HG02970 (cell line): Measurements from ENCODE around the gene MTA3.

Experiments
- ATAC-seq: cut with Tn5 transposase; IDR thresholded peaks from one replicate; pipeline ENCODE4 v1.9.1; 2021; ENCODE audit warnings: mild to moderate bottlenecking, moderate library complexity, moderate number of reproducible peaks; ENCODE audit not compliant: unreplicated experiment, low FRiP score

MTA3 gene

DNA sequence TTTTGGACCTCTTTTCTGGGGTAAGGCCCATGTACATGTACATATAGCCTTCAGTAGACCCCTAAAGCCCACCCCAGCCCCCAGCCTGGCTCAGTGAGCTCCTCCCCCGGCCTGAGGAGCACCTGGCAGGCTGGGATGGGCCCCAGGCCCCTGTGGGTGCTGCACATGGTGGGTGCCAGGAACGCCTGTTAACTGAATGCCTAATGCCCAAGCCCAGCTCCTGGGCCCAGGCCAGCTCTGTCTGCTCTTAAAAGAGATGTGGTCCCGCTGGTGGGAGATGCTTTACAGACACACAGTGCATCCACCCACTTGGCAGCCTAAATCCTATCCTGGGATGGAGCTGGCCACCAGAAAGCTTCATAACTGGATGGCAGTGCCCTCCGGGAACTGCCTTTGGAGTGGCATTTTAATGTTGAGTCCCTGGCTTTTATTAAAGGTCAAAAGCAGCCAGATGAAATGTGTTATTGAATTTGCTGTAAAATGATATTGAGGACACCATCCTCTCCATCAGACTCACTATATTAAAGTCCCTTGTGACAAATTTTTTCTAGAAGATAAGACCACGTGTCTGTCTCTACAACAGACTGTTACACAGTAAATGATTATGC is 203.2 kb downstream of the MTA3 start:
- no peak for ATAC-seq

DNA sequence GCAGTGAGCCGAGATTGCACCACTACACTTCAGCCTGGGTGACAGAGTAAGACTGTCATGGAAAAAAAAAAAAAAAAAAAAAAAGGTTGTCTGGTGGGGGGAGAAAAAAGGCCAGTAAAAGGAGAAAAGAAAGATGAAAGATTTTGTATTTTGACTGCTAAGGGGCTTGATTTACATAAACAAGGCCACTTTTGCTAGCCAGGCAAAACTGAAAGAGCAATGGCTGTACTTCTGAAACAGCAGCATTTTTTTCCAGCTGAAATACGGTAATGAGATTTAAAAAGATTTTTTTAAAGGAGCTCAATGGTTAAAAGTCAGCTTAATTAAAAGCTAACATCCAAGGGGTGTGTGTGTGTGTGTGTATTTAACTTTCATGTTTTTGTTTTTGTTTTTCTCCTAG is 206.8 kb downstream of the MTA3 start:
- ATAC-seq = no peak

DNA sequence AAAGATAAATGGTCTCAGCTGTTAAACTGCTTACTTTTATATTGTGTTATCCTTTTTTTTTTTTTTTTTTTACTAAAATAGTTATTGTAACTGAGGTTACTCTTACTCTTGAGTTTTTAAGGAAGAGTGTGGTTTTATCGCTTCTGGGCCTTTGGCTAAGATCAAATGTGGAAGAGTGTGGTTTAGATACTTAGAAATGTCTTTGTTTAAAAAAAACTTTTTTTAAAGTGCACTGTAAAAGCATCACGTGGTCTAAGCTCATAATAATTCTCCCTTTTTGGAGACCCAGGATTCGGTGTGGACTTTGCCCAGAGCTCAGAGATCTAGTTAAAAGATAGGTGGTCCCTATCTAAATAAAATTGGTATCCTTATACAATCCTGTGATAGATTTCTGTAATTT is 207.4 kb downstream of the MTA3 start:
- no peak for ATAC-seq

DNA sequence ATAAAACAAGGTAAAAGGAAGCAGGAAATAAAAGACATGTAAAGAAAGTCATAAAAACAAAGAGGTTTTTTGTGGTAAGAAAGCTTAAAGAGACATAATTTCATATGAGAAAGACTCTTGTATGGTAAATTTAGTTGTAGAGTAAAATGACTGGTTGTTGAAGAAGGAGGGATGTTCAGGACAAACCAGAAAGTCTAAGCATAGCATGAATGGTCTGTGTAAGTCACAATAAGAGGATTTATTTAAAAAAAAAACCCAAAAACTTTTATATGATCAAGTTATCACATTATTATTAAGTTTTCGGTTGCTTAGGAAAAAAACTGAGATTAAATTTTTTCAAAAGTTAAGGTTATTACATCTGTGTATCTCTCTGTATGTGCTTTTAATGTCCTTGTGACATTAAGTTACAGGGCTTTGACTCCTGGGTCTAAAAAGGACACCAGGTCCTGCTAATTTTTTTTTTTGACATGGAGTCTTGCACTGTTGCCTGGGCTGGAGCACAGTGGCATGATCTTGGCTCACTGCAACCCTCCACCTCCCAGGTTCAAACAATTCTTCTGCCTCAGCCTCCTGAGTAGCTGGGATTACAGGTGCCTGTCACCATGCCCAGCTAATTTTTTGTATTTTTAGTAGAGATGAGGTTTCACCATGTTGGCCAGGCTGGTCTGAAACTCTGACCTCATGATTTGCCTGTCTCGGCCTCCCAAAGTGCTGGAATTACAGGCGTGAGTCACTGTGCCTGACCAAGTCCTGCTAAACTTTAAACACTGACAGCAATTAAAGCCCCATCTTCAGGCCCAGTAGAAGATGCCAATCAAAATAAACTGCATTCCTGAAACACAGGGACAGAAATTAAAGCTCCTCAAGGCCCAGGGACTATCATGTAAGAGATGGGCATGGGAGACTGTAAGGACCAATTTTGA is 209.7 kb downstream of the MTA3 start:
- ATAC-seq = no peak

DNA sequence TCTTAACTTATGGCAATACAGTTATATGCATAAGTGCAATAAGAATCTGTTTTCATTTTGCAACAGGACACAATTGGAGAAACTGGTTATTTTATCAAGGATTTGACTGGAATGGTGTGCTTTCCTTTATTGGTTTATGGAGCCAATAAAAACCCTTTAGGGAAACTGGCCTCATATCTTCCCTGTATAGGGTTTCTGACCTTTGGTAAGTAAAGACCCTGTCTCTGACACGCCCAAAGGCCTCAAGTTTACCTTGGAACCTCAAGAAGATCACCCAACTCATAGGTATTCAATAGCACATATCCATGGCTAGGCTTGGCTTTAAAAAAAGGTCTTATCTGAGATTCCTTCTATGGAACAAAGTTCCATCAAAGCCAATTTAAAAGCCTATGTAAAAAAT is 212.7 kb downstream of the MTA3 start:
- no peak for ATAC-seq

GRCh38 chr2:42783511-42783910 is 215.1 kb downstream of the MTA3 start:
- ATAC-seq = no peak

- no peak for ATAC-seq
These were observed 215.9 kb downstream of the MTA3 start for GRCh38 chr2:42784204-42784880.

DNA sequence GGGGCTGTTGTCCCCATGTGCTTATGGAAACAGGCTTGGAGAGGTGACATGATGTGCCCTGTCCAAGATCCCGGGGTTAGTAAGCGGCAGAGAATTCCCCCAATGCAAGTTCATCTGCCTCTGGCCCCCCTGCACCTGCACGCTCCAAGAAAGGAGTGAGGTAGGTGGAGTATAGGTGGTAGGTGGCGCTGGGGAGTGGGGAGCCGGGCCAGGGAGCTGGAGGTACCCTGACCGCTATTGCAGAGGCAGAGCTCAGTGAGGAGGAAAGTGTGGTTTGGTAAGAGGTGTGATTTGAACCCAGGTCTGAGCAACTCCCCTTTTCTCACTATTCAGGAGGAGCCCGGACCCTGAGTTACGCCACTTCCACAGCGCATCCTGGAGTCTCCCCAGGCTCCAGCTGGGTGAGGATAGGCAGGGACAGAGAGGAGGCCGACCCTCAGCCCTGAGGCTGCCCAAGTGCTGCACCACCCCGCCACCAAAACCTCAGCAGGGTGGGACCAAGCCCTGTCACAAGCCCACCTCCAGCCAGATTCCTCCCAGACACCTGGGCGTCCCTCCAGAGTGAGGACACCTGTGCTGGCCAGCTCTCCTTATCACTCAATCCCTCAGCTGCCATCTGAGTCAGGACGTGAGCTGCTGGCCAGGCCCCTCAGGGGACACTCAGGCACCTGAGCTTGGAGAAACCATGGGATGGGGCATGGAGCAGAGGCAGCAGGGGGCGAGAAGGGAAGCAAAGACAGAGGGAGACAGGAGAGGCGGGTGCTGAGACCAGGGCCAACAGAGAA is 218.3 kb downstream of the MTA3 start:
- ATAC-seq = no peak

GRCh38 chr2:42787424-42787787 is 219.0 kb downstream of the MTA3 start:
- ATAC-seq = no peak

- no peak for ATAC-seq
These were observed 219.5 kb downstream of the MTA3 start for GRCh38 chr2:42787788-42788477.

DNA sequence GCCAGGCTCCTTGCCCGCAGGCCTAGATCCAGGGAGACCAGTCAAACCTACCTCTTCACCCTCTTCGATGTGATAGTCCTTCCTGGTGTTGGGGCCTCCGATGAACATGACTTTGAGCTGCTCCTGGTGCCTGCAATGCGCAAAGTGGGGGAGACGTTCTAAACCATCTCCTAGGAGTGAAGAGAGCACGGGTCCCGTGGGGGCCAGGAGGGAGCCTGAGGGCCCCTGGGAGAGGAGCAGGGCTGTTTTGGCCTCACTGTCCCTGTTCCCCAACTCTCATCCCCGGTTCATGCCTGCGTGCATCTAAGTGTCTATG is 220.0 kb downstream of the MTA3 start:
- ATAC-seq = no peak

DNA sequence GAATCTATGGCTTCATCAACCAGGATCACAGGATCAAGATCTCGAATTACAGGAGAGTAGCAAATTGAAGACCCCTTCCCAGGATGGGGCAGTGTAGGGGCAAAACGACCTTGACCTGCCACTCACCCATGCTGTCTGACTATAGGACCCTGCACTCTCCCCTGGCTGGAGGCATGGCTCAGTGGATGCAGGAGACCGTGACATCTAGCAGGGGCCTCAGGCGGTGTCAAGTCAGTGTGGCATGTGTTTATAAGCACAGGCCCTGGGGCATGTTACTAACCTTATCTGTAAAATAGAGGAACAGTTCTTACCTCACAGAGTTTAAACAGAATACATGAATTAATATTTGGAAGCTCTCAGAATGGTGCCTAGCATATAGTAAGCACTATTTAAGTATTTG is 220.4 kb downstream of the MTA3 start:
- no peak for ATAC-seq

DNA sequence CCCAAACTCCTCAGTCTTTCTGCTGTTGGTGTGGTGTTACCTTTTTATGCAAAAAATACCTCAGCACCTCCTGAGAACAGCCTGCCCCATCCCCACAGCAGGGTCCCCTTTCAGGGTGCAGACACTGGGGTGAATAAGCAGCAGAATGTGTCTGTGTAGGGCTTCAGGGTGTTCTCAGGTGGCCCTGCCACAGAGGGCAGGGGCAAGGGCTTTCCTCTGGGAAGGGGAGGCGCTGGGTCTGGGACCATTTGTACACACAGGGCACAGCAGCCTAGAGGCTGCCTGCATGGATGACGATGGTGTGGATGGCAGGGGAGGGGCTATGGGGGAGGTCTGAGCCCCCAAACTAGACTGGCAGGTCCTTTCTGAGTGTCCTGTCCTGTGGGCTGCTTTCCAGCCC is 221.3 kb downstream of the MTA3 start:
- ATAC-seq = no peak

DNA sequence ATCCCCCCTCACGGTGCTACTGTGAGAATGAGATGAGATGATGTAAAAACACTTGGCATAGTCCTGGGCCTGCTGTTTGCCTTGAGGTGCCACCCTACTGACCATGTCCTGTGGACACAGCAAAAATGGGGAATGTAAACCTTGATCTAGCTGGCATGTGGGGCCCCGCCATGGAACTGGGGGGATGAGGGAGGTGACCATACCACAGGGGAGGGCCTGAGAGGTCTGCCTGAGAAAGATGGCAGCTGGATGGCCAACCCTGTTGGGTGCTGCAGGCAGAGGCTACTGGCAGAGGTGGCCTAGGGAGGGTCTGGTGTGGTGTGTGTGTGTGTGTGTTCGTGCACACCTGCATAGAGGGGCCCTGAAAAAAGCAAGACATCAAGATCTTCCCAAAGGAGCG is 223.2 kb downstream of the MTA3 start:
- no peak for ATAC-seq

DNA sequence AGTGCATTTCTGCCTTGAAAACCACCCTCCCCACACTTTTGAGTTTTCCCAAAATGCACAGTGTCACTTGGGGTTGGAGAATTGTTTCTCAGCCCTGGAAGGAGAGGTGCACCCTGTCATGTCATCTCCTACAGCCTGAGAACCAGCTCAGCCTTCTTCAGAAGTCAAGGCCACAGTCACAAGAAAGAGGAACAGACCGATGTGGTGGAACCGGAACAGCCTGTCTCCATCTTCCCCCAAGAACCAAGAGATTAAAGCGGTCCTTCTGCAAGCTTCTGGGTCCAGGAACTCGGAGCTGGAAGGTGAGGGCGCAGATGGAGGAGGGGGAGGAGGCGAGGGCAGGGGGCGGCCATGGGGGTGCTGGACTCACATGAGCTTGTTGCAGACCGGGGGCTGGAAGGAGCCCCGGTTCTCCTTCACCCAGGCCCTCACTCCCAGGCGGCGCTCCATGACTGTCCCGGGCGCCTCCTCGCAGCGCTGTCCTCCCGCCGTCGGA is 223.7 kb downstream of the MTA3 start:
- ATAC-seq = no peak

DNA sequence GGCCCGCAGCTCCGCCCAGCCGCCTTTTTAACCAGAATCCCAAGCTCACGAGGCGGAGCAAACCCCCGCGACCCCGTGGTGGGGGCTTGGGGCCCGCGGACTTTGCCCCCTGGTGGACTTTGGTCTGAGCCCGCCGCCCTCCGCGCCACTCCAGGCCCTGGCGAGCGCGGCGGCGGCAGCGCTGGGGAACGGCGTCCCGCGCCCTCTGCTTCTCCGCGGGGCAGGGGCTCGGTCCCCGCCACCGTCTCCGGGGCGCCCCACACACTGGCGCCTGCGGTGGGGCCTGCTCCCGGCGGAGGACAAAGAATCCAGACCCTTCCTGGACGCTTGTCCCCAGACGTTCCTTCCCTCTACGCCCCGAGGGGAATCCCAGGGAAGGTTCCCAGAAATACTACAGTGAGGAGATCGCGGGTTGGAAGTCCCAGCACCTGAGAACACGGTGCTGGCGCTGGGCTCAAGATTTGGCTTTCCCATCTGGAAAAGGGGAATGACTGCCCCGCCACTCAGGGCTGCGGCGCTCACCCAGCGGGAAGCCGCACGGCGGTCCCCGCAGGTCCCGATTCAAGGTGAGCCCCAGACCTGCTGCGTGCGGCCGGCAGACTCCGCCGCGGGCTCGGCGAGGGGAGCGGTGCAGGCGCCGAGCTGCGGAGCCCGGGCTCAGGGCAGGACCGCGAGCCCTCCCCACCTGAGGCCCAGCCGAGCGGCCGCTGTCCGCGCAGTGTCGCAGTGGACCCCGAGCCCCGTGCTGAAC is 224.3 kb downstream of the MTA3 start, which contains the start of gene HAAO:
Gene HAAO, minus strand, starts transcription at position 1 of the 751 bp plus-strand sequence. CDS start 47 bp downstream, outside the sequence.
- no peak for ATAC-seq

- no peak for ATAC-seq
These were observed 225.2 kb downstream of the MTA3 start for GRCh38 chr2:42793334-42794270.
